AG09309 (cell line): ENCODE measurements around the gene PSMC3IP.
"Not testable (repeated sequence)": the region's sequence is repeated elsewhere in the genome, so short reads cannot be mapped to it uniquely, and the experiment has no call there.

Experiments
- DNase-seq: peaks from one replicate; pipeline ENCODE4 v3.0.0-alpha.2; 2010; ENCODE audit warnings: low read depth
- H3K4me3 ChIP-seq: 2 replicates; pipeline ENCODE4 v1.5.1; 2011; ENCODE audit warnings: mild to moderate bottlenecking, low read depth, low read length, moderate library complexity; ENCODE audit not compliant: control insufficient read depth
- TF ChIP-seq, protein P1 (sequence below): IDR thresholded peaks from 2 replicates; pipeline ENCODE4 v1.5.1; 2011; ENCODE audit warnings: mild to moderate bottlenecking, low read depth, low read length, inconsistent platforms; ENCODE audit not compliant: insufficient read depth, control insufficient read depth; ENCODE audit errors: missing control alignments

The PSMC3IP gene

GRCh38 chr17:42544874-42545283, 32.6 kb downstream of the PSMC3IP start:
- TF ChIP-seq, protein P1, sequence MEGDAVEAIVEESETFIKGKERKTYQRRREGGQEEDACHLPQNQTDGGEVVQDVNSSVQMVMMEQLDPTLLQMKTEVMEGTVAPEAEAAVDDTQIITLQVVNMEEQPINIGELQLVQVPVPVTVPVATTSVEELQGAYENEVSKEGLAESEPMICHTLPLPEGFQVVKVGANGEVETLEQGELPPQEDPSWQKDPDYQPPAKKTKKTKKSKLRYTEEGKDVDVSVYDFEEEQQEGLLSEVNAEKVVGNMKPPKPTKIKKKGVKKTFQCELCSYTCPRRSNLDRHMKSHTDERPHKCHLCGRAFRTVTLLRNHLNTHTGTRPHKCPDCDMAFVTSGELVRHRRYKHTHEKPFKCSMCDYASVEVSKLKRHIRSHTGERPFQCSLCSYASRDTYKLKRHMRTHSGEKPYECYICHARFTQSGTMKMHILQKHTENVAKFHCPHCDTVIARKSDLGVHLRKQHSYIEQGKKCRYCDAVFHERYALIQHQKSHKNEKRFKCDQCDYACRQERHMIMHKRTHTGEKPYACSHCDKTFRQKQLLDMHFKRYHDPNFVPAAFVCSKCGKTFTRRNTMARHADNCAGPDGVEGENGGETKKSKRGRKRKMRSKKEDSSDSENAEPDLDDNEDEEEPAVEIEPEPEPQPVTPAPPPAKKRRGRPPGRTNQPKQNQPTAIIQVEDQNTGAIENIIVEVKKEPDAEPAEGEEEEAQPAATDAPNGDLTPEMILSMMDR: no peak
- no peak overlapping the region for H3K4me3 ChIP-seq
- no peak for DNase-seq

- no peak for DNase-seq
- no peak overlapping the region for H3K4me3 ChIP-seq
- TF ChIP-seq, protein P1: no peak
Observed at GRCh38 chr17:42543190-42544079, 34.1 kb downstream of the PSMC3IP start.

DNA sequence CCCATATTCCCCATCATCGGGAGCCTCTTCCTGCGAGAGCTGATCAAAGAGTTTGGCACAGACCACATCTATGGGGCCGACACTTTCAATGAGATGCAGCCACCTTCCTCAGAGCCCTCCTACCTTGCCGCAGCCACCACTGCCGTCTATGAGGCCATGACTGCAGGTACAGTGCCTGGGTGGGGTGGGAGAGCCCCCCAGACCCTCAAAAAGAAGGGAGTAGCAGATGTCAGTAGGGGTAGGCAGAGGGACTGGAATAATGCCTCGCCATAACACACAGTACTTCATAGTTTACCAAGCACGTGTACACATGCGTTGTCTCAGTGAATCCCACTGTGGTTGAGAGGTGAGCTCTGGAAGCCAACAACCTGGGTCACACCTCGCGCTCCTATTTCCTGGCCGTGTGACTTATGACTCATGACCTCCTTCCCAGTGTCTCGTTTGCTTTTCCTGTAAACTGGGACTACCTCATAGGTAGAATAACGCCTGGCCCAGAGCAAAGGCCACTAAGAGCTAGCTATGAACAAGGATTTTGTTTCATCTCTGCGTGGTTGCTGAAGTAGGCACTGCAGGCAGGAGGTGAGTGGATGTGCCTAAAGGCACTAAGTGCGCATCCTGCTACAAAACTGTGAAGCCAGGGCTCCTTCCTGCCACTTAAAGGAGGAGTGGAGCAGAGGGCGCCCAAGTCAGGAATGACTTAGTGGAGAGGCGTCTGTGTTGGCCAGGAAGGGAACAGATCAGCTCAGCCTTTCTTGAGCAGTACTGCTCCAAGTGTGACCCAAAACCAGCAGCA, 36.3 kb downstream of the PSMC3IP start:
- no peak for DNase-seq
- H3K4me3 ChIP-seq: no peak overlapping the region
- TF ChIP-seq, protein P1: no peak

- H3K4me3 ChIP-seq, DNase-seq: not testable (repeated sequence)
Observed at GRCh38 chr17:42540558-42540957, 37.0 kb downstream of the PSMC3IP start.

DNA sequence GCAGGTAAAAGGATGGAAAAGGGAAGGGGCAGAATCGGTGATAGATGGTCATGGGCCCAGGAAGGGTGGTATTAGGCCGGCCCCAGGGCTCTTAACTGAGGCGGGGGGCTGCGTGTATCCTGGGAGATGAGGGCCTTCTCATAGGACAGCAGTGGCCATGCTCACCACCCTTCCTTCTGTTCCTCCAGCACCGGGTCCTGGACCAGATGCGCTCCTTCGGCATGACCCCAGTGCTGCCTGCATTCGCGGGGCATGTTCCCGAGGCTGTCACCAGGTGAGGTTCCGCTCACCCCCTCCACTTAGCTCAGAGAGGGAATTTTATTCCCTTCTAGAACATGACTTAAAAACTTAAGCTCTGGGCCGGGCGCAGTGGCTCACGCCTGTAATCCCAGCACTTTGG, 39.0 kb downstream of the PSMC3IP start:
- TF ChIP-seq, protein P1: no peak
- DNase-seq: no peak
- H3K4me3 ChIP-seq: no peak overlapping the region

- no peak overlapping the region for H3K4me3 ChIP-seq
- TF ChIP-seq, protein P1: no peak
- DNase-seq: no peak
Observed at GRCh38 chr17:42537826-42538451, 39.6 kb downstream of the PSMC3IP start.
